HG03039 (cell line): ENCODE data around the gene CALHM4.

Experiments
- ATAC-seq: cut with Tn5 transposase; IDR thresholded peaks from one replicate; pipeline ENCODE4 v1.9.1; 2021; ENCODE audit warnings: mild to moderate bottlenecking, moderate library complexity; ENCODE audit not compliant: unreplicated experiment

The CALHM4 gene

GRCh38 chr6:116536216-116536621 lies 17.3 kb upstream of the CALHM4 start:
- ATAC-seq: no peak

DNA sequence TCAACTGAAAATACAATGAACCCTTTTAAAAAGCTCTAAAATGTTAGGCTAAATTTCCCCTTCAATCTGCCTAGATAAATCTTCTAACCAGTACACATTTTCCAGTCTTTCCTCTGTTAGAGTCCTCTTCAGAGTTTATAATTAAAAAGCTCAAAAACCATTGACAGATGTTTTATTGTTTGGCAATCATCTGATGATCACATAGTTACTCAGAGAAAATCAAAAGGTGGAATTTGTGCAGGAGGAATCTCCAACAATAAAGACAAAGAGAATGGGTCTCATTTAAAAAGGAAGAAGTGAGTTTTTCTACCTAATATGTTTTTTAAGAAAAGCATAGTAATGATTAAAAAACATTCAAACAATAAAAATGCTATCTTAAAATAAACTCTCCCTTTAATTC lies 11.1 kb upstream of the CALHM4 start:
- ATAC-seq: no peak

- no peak for ATAC-seq
Observed at GRCh38 chr6:116543149-116543548, 10.4 kb upstream of the CALHM4 start.

GRCh38 chr6:116545651-116546050 lies 7.9 kb upstream of the CALHM4 start, which contains the start of gene TRAPPC3L:
Gene TRAPPC3L (minus strand): TSS chr6:116545684. CDS start chr6:116545514, 170 bp downstream.
- ATAC-seq: no peak

DNA sequence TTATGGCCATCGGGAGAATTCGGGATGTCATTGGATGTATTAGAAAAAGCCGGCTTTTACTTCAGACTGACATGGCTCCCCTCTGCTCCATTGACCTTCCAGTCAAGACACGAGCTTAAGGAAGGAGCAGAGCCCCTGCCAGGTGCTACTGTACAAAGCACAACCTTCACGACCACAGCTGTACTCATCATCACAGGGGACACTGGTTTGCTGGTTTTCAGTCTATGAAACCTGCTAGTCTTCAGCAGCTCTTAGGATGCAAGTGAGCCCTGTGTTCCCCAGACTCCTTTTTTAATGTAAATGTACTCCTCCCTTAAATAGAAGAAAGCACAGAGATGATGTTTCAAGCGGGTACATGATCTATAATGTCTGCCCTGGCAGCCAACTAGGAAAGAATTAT lies 6.2 kb upstream of the CALHM4 start:
- ATAC-seq: no peak

DNA sequence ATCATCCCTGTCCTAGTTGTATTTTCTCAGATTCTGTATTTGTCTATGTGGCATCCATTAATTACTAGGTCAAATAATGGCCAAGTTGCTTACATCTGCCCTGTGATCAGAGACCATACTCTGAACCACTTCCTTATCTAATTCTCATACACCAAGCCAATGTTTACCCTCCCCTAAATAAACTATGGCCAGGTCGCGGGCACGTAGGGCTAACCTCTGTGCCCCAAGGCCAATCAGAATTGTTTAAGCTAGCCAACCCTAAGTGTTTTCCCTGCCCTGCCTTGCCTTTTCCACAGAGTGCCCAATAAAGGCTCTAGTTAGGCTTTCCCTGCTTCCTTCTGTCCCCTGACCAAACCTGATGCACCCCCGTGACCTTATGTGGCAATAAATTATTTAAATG lies 2.8 kb upstream of the CALHM4 start:
- no peak for ATAC-seq

DNA sequence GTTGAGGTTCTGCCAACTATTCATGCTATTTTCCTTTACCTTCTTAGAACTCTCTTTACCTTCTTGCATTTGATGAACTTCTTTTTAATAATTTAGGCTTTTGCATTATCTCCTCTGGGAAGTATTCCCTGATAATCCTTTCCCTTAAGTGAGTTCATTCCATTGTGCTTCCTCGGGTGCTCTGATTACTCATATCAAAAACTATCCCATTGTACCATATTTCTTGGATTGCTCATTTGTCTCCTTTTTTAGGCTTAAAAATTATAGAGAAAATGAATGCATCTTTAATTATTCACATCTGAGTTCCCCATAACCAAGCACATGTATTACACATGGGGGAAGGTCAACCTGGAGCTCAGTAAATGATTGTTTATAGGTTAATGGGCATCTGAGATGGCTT lies 2.5 kb downstream of the CALHM4 start:
- no peak for ATAC-seq

DNA sequence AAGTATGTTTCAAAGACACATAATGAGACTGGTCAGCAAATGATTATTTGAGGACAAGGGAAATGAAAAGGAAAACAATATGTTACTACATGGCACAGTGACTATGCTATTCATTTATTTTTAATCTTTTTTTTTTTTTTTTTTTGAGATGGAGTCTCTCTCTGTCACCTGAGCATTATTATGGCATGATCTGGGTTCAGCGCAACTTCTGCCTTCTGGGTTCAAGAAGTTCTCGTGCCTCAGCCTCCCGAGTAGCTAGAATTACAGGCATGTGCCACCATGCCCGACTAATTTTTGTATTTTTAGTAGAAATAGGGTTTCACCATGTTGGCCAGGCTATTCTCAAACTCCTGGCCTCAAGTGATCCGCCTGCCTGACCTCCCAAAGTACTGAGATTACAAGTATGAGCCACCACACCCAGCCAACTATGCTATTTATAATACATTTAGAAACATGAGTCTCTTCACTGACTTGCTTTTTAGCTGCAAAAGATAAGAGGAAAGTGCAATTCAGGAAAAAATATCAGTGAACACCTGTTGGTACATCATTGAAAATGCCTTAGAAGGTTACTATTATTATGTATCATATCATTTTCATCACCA lies 3.4 kb downstream of the CALHM4 start:
- no peak for ATAC-seq

GRCh38 chr6:116557893-116558292 lies 4.3 kb downstream of the CALHM4 start:
- no peak for ATAC-seq

- ATAC-seq: no peak
Observed at GRCh38 chr6:116560130-116560529, 6.6 kb downstream of the CALHM4 start.

DNA sequence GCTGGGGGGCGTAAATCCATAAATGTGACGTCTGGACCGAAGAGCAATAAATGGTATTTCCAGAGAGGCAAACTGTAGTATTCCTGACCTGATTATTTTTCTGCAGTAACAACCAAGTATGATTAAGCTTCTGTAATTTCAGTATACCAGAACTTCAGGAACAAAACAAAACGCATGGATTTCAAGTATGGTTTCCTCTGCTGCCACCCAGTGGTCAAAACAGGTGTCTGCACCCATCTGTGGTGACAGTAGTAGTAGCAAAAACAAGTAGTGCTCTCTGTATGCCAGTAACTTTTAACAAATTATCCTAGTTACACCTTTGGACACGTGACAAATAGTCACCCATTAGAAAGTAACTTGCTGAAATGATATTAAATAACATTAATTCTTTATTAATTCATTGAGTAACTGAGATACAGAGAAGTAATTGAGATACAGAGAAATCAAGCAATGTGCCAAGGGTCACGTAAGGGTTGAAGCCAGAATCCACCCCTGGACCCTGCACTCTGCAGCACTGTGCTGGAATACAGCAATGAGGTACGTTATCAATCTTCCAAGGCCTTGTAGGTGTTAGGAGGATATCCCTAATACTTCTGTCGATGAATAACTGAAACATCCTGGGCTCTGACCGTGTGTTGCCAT lies 7.9 kb downstream of the CALHM4 start:
- ATAC-seq: peak; percentile 49

DNA sequence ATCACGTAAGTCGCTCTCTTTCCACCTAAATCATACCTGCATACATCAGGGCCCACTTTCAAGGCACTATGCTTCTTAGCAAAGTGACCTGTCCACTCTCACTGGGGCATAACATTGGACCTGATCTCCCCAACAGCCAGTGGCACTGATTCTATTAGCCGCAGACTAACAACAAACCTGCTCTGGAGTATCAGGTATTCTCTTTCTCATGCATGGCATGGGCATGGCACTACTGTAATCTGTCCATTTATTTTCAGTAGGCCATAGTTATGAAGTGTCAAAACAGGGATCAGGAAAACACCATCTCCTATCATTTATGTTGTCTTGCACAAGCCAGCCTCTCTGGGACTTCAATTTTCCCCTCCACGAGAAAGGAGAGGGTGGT lies 8.5 kb downstream of the CALHM4 start:
- ATAC-seq: no peak

GRCh38 chr6:116562614-116563013 lies 9.1 kb downstream of the CALHM4 start:
- ATAC-seq: no peak

DNA sequence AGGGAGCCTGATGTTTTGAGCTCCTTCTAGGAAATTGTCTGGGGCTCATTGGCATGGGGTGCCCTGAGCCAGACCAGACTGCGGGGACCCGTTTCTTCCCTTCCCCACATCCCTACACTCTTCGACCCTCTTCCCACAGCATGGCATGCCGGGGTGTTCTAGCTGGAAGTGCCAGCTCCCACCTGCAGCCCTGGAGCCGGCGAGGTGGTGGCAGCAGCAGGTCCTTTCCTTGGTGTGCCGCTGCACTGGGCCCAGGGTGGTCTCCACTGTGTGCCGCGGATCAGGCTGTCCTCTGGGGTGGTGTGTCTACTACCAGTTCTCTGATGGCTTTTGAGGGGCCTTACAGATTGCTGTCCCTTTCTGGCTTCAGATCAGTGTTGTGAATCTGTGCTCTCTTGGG lies 10.3 kb downstream of the CALHM4 start:
- no peak for ATAC-seq

- no peak for ATAC-seq
Observed at GRCh38 chr6:116564311-116564710, 10.8 kb downstream of the CALHM4 start.

GRCh38 chr6:116564921-116565872 lies 11.6 kb downstream of the CALHM4 start:
- peak; percentile 44 for ATAC-seq

- ATAC-seq: no peak
Observed at GRCh38 chr6:116568111-116568510, 14.6 kb downstream of the CALHM4 start.

DNA sequence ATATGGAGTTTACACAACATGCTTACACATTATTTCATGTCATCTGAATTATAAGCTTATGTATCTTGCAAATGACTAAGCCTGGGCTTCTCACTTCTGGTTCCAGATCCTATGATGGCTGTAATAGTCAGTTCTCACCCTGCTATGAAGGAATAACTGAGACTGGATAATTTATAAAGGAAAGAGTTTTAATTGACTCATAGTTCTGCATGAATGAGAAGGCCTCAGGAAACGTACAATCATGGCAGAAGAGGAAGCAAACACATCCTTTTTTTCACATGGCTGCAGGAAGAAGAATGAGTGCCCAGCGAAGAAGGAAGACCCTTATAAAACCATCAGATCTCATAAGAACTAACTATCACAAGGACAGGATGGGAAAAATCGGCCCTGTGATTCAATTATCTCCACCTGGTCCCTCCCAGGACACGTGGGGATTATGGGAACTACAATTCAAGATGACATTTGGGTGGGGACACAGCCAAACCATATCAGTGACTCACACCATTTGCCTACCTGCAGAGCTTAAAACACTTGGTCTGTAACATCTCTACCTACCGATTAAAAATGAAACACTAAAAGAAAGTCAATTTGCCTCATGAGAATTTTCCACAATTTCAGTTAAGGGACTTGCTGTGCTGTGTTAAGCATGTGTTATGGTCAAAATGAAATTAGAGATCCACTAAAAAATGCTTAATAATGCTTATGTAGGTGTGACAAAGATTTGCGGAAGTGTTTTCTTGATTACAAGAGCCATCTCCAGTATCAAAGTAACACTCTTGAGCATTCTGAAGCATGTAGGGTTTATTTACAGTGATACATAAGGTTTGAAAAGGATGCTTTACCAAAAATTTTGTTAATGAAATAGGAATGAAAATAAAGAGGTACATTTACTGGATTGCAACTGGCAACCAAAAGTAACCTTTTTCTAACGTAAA lies 15.5 kb downstream of the CALHM4 start:
- no peak for ATAC-seq

- ATAC-seq: peak; percentile 95
Observed at GRCh38 chr6:116570856-116571682, 17.5 kb downstream of the CALHM4 start, which contains the start of gene RWDD1. Gene RWDD1 (plus strand): TSS chr6:116571504. CDS start chr6:116571583, 79 bp downstream.

- no peak for ATAC-seq
Observed at GRCh38 chr6:116571683-116572000, 18.1 kb downstream of the CALHM4 start.
